Tibial artery (tissue), 4 donors: Measurements from ENCODE around the gene KDM8.

Source experiments
- DNase-seq, 2 donors: peaks; one replicate each; pipeline ENCODE4 v3.0.0-alpha.2; 2019
- H3K27ac ChIP-seq, 2 donors: fragments of 200-600 bp; sonication (generic) in 1 of 2; 1 replicate in 1 of 2; 2 replicates in 1 of 2; pipeline ENCODE4 v1.5.1; 2018 to 2019; ENCODE audit warnings: mild to moderate bottlenecking in 1 of 2
- H3K27me3 ChIP-seq, 2 donors: fragments of 200-600 bp; sonication (generic) in 1 of 2; one replicate each; pipeline versions ENCODE4 v1.5.1 to v1.6.0; 2016 to 2019
- H3K36me3 ChIP-seq, 3 donors: fragments of 200-600 bp; sonication (generic) in 2 of 3; one replicate each; pipeline ENCODE4 v1.5.1; 2016 to 2019; ENCODE audit warnings: mild to moderate bottlenecking in 2 of 3
- H3K4me1 ChIP-seq, 4 donors: fragments of 200-600 bp; sonication (generic) in 2 of 4; 1 replicate in 3 of 4; 2 replicates in 1 of 4; pipeline ENCODE4 v1.5.1; 2016 to 2019
- H3K4me3 ChIP-seq, 2 donors: fragments of 200-600 bp; sonication (generic) in 1 of 2; 1 replicate in 1 of 2; 2 replicates in 1 of 2; pipeline ENCODE4 v1.5.1; 2018 to 2019; ENCODE audit warnings: mild to moderate bottlenecking in 2 of 2
- H3K9me3 ChIP-seq, 3 donors: fragments of 200-600 bp; sonication (generic) in 1 of 3; one replicate each; pipeline ENCODE4 v1.5.1; 2016 to 2019
- CTCF ChIP-seq, 2 experiments: fragments of 200-600 bp in 1 of 2; fragments of 450-650 bp in 1 of 2; IDR thresholded peaks; one replicate each; pipeline ENCODE4 v1.5.1; 2017 to 2019; ENCODE audit warnings: antibody characterized with exemption in 2 of 2, mild to moderate bottlenecking in 1 of 2, moderate library complexity in 1 of 2
- intact Hi-C: fragments of 100-400 bp; cut with DNase I; formaldehyde crosslinking; loops from one replicate; pipeline ENCODE4 v1.15.0; 2023; ENCODE audit warnings: low total_unique reads

The KDM8 gene

GRCh38 chr16:27218756-27219155, 15.4 kb downstream of the KDM8 start:
- Histone ChIP-seq H3K27ac (no peak overlapping the region), H3K9me3 (no peaks in the 10 kb centered on the region), H3K36me3 (peaks cover 0 to 73% (median 16%) of the 10 kb centered on the region in 3 donors), H3K4me1 (peaks cover 0 to 4% (median 0%) of the 10 kb centered on the region in 4 donors), H3K27me3 (no peaks in the 10 kb centered on the region), H3K4me3 (no peak overlapping the region)
- DNase-seq, result no peak
- TF ChIP-seq CTCF (IDR thresholded peaks at IDR 0.05), result no peak
- intact Hi-C loops, result no loop called here

DNA sequence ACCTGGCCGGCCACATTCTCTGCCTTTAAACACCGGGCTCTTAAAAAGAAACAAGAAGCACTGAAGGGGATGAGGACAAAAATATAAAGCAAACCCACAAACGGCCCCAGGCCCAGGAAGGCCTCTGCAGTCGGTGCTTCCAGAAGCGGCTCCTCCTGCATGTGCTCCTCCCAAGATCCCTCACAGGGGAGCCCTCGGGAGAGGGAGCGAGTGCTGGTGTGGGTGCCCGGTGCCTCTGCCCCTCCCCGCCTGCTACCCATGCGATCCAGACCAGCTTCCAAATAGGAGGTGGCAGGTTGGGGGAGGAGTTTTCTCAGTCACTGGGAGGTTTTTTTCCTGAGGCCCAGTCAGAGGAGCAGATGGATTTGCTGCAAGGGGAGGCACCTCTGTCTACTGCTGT, 15.8 kb downstream of the KDM8 start:
- no peak for DNase-seq
- intact Hi-C loops, result no loop called here
- Histone ChIP-seq H3K27ac (no peak overlapping the region), H3K27me3 (no peaks in the 10 kb centered on the region), H3K4me1 (peaks cover 0 to 4% (median 0%) of the 10 kb centered on the region in 4 donors), H3K4me3 (no peak overlapping the region), H3K9me3 (no peaks in the 10 kb centered on the region), H3K36me3 (peaks cover 1 to 73% (median 16%) of the 10 kb centered on the region in 3 donors)
- TF ChIP-seq CTCF (IDR thresholded peaks at IDR 0.05), result no peak

DNA sequence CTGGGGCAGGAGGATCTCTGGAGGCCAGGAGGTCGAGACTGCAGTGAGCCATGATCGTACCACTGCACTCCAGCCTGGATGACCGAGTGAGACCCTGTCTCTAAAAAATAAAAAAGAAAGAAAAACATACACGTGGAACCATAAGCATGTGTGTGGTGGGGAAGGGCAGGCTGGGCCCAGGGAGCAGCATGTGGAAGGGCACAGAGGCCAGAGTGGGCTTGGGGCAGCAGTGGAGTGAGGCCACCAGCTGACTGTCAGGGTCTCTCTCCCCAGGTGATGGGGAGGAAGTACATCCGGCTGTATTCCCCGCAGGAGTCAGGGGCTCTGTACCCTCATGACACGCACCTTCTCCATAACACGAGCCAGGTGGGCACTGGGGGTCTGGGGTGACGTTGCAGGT, 16.8 kb downstream of the KDM8 start:
- DNase-seq, result no peak
- Histone ChIP-seq H3K36me3 (peaks cover 11 to 73% (median 16%) of the 10 kb centered on the region in 3 donors), H3K4me3 (no peak overlapping the region), H3K27ac (no peak overlapping the region), H3K9me3 (no peaks in the 10 kb centered on the region), H3K4me1 (peaks cover 0 to 4% (median 0%) of the 10 kb centered on the region in 4 donors), H3K27me3 (no peaks in the 10 kb centered on the region)
- no peak for TF ChIP-seq CTCF (IDR thresholded peaks at IDR 0.05)
- intact Hi-C loops, result no loop called here

DNA sequence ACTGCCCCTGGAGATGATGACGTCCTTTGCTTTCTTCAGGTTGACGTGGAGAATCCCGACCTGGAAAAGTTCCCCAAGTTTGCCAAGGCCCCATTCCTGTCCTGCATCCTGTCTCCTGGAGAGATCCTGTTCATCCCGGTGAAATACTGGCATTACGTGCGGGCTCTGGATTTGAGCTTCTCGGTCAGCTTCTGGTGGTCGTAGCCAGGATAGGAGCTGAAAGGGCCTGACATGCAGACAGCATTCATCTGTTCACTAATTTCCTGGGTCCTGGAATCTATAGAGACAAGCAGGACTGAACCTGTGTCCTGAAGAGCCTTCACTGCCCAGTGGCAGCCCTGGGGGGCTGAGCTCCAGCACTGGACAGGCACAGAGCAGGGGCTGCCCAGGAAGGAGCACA, 17.2 kb downstream of the KDM8 start:
- TF ChIP-seq CTCF (IDR thresholded peaks at IDR 0.05), result no peak
- Histone ChIP-seq H3K9me3 (no peaks in the 10 kb centered on the region), H3K27ac (no peak overlapping the region), H3K4me3 (no peak overlapping the region), H3K27me3 (no peaks in the 10 kb centered on the region), H3K4me1 (peaks cover 0 to 4% (median 0%) of the 10 kb centered on the region in 4 donors), H3K36me3 (peaks cover 11 to 73% (median 16%) of the 10 kb centered on the region in 3 donors)
- intact Hi-C loops, result no loop called here
- no peak for DNase-seq

DNA sequence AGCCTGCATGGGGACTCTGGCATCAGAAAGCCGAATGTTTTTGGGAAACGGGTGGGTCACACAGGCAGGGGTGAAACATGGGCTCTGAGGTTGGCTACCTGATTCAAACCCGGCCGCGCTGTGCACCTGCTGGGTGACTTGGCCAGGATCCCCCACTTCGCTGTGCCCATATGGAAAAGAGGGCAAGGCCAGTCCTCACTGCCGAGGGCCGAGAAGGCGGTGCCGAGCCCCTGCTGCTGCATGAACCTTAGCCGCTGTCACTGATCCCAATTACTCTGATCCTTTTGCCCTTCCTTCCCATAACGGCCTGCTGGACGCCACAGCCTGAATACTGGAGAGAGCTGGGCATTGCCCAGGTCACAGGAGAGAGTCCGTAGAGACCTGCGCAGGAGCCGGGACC, 17.7 kb downstream of the KDM8 start:
- DNase-seq, result no peak
- no peak overlapping the region for H3K4me3 ChIP-seq
- TF ChIP-seq CTCF (IDR thresholded peaks at IDR 0.05), result no peak

More for the DNA sequence above, 17.7 kb downstream of the KDM8 start:
- intact Hi-C loops, result no loop called here
- H3K9me3 ChIP-seq, result no peaks in the 10 kb centered on the region
- no peaks in the 10 kb centered on the region for H3K27me3 ChIP-seq
- H3K27ac ChIP-seq, result no peak overlapping the region
- H3K4me1 ChIP-seq, result peaks cover 0 to 4% (median 0%) of the 10 kb centered on the region in 4 donors
- H3K36me3 ChIP-seq, result peaks cover 11 to 72% (median 16%) of the 10 kb centered on the region in 3 donors
